K562 (cell line): ENCODE measurements around the gene ANO4. TPM values are rescaled to one million over a fixed set of nuclear protein-coding genes. Genes with fewer than 3 reads are reported as not detected.

Source experiments
- ATAC-seq: fragments of 200-7000 bp; cut with Tn5 transposase; 3 replicates; pipeline ENCODE4 v1.9.1; 2020; ENCODE audit warnings: moderate library complexity
- BruUV-seq: library from RNA; stranded (reverse); fragments of 400-500 nt; replicated peaks from 2 replicates; lab custom pipeline; 2021; lab: Mats Ljungman, UMichigan
- CTCF ChIA-PET: fragments of 300-600 bp; formaldehyde crosslinking; extraction: SDS; loops from one replicate; lab custom pipeline; 2021; ENCODE audit warnings: low intra/inter-chr PET ratio; lab: Yijun Ruan, JAX
- POLR2A ChIA-PET: fragments of 300-600, 350-650 bp; sonication (Branson Sonifier 250); formaldehyde crosslinking; extraction: SDS; loops from one replicate; lab custom pipeline; 2021; ENCODE audit warnings: antibody characterized with exemption, inconsistent platforms; lab: Yijun Ruan, JAX
- DNase-seq, 4 experiments: peaks; one replicate each; pipeline versions ENCODE4 v3.0.0 to v3.0.0-alpha.2; 2011 to 2018; ENCODE audit warnings: low spot score in 3 of 4, mixed read lengths in 3 of 4; ENCODE audit errors: extremely low read depth in 1 of 4
- FAIRE-seq: peaks from 2 replicates; lab custom pipeline; 2011; peaks lifted over from hg19 to GRCh38; lab: Jason Lieb, UNC
- H2AFZ ChIP-seq: 2 replicates; pipeline ENCODE4 v1.6.0; 2011; ENCODE audit warnings: low read depth, low read length, control low read depth, inconsistent platforms
- H3K27ac ChIP-seq: fragments of 200-600 bp; 3 replicates; pipeline ENCODE4 v1.8.0; 2011; ENCODE audit warnings: low read depth, mild to moderate bottlenecking, control low read depth, inconsistent platforms, low read length, moderate library complexity, mixed read lengths; ENCODE audit errors: extremely low read depth
- H3K27me3 ChIP-seq, 2 experiments: fragments of 300-600 bp in 1 of 2; 2 replicates in 1 of 2; 3 replicates in 1 of 2; pipeline versions ENCODE4 v1.6.0 to v1.8.0; 2011; ENCODE audit warnings: inconsistent platforms in 2 of 2, low read length in 2 of 2, mild to moderate bottlenecking in 1 of 2, mixed read lengths in 1 of 2, moderate library complexity in 1 of 2; ENCODE audit not compliant: control insufficient read depth in 2 of 2, insufficient read depth in 2 of 2
- H3K36me3 ChIP-seq: fragments of 300-600 bp; 3 replicates; pipeline ENCODE4 v1.8.0; 2011; ENCODE audit warnings: mild to moderate bottlenecking, low read length, inconsistent platforms; ENCODE audit not compliant: control insufficient read depth, insufficient read depth
- H3K4me1 ChIP-seq, 2 experiments: fragments of 200-600 bp in 1 of 2; replicated peaks in 1 of 2; 2 replicates in 1 of 2; 3 replicates in 1 of 2; pipeline versions ENCODE4 v1.5.1 to v1.8.0; 2011; ENCODE audit warnings: inconsistent platforms in 2 of 2, low read length in 2 of 2, mild to moderate bottlenecking in 1 of 2, mixed read lengths in 1 of 2, moderate library complexity in 1 of 2; ENCODE audit not compliant: control insufficient read depth in 2 of 2, insufficient read depth in 2 of 2
- H3K4me2 ChIP-seq: 2 replicates; pipeline ENCODE4 v1.6.1; 2011; ENCODE audit warnings: low read length, control low read depth, inconsistent platforms, mixed read lengths; ENCODE audit not compliant: insufficient read depth
- H3K4me3 ChIP-seq: fragments of 200-600 bp; sonication (generic), shearing (Covaris generic); 2 replicates; pipeline ENCODE4 v1.5.1; 2016; ENCODE audit warnings: control low read depth, inconsistent platforms
- H3K79me2 ChIP-seq: fragments of 200-600 bp; 3 replicates; pipeline ENCODE4 v1.8.0; 2011; ENCODE audit warnings: low read length, inconsistent platforms; ENCODE audit not compliant: control insufficient read depth, insufficient read depth
- H3K9ac ChIP-seq, 2 experiments: 2 replicates each; pipeline versions ENCODE4 v1.6.0 to v1.6.1; 2011; ENCODE audit warnings: low read depth in 2 of 2, low read length in 2 of 2, control low read depth in 1 of 2, inconsistent platforms in 1 of 2, mild to moderate bottlenecking in 1 of 2, mixed read lengths in 1 of 2; ENCODE audit not compliant: insufficient read depth in 1 of 2
- H3K9me1 ChIP-seq: one replicate; pipeline ENCODE4 v1.6.0; 2011; ENCODE audit warnings: inconsistent platforms, mild to moderate bottlenecking, low read length, moderate library complexity; ENCODE audit not compliant: control insufficient read depth, insufficient read depth
- H3K9me3 ChIP-seq: replicated peaks from 2 replicates; pipeline ENCODE4 v1.5.1; 2011; ENCODE audit warnings: low read depth, low read length, inconsistent platforms; ENCODE audit not compliant: control insufficient read depth, insufficient read depth
- H4K20me1 ChIP-seq: replicated peaks from 2 replicates; pipeline ENCODE4 v1.6.1; 2011; ENCODE audit warnings: low read length, inconsistent platforms, mixed read lengths; ENCODE audit not compliant: control insufficient read depth, insufficient read depth
- BMI1 ChIP-seq: fragments of 150-350 bp; IDR thresholded peaks from 2 replicates; pipeline ENCODE4 v1.6.1; 2014; ENCODE audit warnings: low read length
- DDX20 ChIP-seq: fragments of 450-650 bp; IDR thresholded peaks from 2 replicates; pipeline ENCODE4 v1.6.1; 2016; ENCODE audit warnings: missing genetic modification characterization, low read depth, mild to moderate bottlenecking, missing compliant biosample characterization, moderate library complexity
- MEF2A ChIP-seq: IDR thresholded peaks from 2 replicates; pipeline ENCODE4 v1.6.1; 2011; ENCODE audit warnings: low read depth, mild to moderate bottlenecking, low read length, moderate library complexity; ENCODE audit not compliant: control insufficient read depth
- NR2C1 ChIP-seq, 2 experiments: fragments of 450-650 bp; IDR thresholded peaks; 2 replicates each; pipeline ENCODE4 v1.6.1; 2017; ENCODE audit warnings: mild to moderate bottlenecking in 2 of 2, antibody characterized with exemption in 1 of 2, inconsistent platforms in 1 of 2, missing compliant biosample characterization in 1 of 2, missing genetic modification characterization in 1 of 2
- PHF8 ChIP-seq: fragments of 200-600 bp; sonication (generic); IDR thresholded peaks from 2 replicates; pipeline ENCODE4 v1.6.1; 2012; ENCODE audit warnings: mixed run types, mild to moderate bottlenecking, inconsistent platforms, low read length, moderate library complexity, borderline replicate concordance
- POLR2H ChIP-seq: IDR thresholded peaks from 2 replicates; pipeline ENCODE4 v1.6.1; 2016; ENCODE audit warnings: missing genetic modification characterization, low read depth, mild to moderate bottlenecking, control low read depth, missing compliant biosample characterization, moderate library complexity
- SNRNP70 ChIP-seq: fragments of 200-400 bp; formaldehyde crosslinking; optimal IDR thresholded peaks from 2 replicates; pipeline ENCODE3; 2017; ENCODE audit warnings: low read depth, low read length
- U2AF2 ChIP-seq: fragments of 200-400 bp; formaldehyde crosslinking; optimal IDR thresholded peaks from 2 replicates; pipeline ENCODE3; 2017; ENCODE audit warnings: low read depth, mild to moderate bottlenecking, low read length
- ZNF324 ChIP-seq: fragments of 250-450 bp; sonication (Bioruptor Pico); IDR thresholded peaks from 2 replicates; pipeline ENCODE4 v1.4.0; 2020; ENCODE audit warnings: mild to moderate bottlenecking
- ZNF668 ChIP-seq: fragments of 250-450 bp; sonication (Bioruptor Pico); IDR thresholded peaks from 2 replicates; pipeline ENCODE4 v1.8.0; 2022; ENCODE audit warnings: mild to moderate bottlenecking, inconsistent platforms
- whole genome bisulfite sequencing: fragments of 100-300 bp; shearing (Covaris generic); methylation state at CpG from one replicate; pipeline ENCODE4 v1.1.6; 2016; ENCODE audit warnings: low coverage, mixed read lengths; ENCODE audit not compliant: insufficient coverage; ENCODE audit errors: missing lambda C conversion rate; 5-methylcytosine and 5-hydroxymethylcytosine counted together
- in situ Hi-C: fragments of 300-500 bp; cut with MboI; formaldehyde crosslinking; loops from 4 replicates; pipeline ENCODE4 v1.15.0; 2018; ENCODE audit warnings: inconsistent platforms, mixed read lengths
- intact Hi-C: fragments of 100-400 bp; cut with micrococcal nuclease; formaldehyde crosslinking; loops from 2 replicates; pipeline ENCODE4 v1.14.2; 2022
- polyA plus RNA-seq, 8 experiments: library from polyadenylated mRNA; depleted of rRNA in 4 of 8; stranded (reverse) in 5 of 8; unstranded in 3 of 8; fragments of >200 nt; fragmentation: Nextera tagmentation in 2 of 8; fragmentation: Illumina TruSeq in 1 of 8; extraction: Ambion mirVana in 2 of 8; extraction: Trizol in 1 of 8; gene quantifications; 2 replicates each; pipeline versions ENCODE4 v1.2.1 to v1.2.3, GENCODE V29; 2011 to 2014; ENCODE audit warnings: inconsistent platforms in 1 of 8, missing spikeins in 1 of 8
- total RNA-seq, 7 experiments: library from RNA; depleted of rRNA in 6 of 7; stranded (reverse); fragments of >200 nt in 6 of 7; fragmentation: Illumina TruSeq in 2 of 7; extraction: Trizol in 2 of 7; gene quantifications; 2 replicates each; pipeline versions ENCODE4 v1.2.1 to v1.2.3, GENCODE V29; 2011 to 2021; ENCODE audit warnings: low replicate concordance in 1 of 7
- TF ChIP-seq, protein P1 (sequence below): fragments of 450-650 bp; IDR thresholded peaks from 2 replicates; pipeline ENCODE4 v1.6.1; 2018; ENCODE audit not compliant: partially characterized antibody
- TF ChIP-seq, protein P2 (sequence below): sonication (generic); formaldehyde crosslinking; IDR thresholded peaks from 2 replicates; pipeline ENCODE4 v1.9.0; 2022; ENCODE audit warnings: mild to moderate bottlenecking, missing genetic modification reagents
- TF ChIP-seq, protein P3 (sequence below): fragments of 250-450 bp; sonication (Bioruptor Pico); IDR thresholded peaks from 2 replicates; pipeline ENCODE4 v1.5.0; 2020; ENCODE audit warnings: mild to moderate bottlenecking, borderline replicate concordance

ANO4 gene
- total and polyA plus RNA-seq, 9 of the 15 experiments (the other 6 are each of a cell fraction or from before 2014, with no cell fraction given), result not detected

GRCh38 chr12:100877776-100878175, 83.2 kb downstream of the ANO4 start:
- Histone ChIP-seq H2AFZ (no peak overlapping the region), H3K9me1 (no peaks in the 10 kb centered on the region), H3K4me2 (no peak overlapping the region), H3K4me3 (no peak overlapping the region), H3K27ac (no peak overlapping the region), H4K20me1 (no peaks in the 10 kb centered on the region), H3K4me1 (no peaks in the 10 kb centered on the region), H3K9me3 (no peaks in the 10 kb centered on the region), H3K27me3 (no peaks in the 10 kb centered on the region), H3K9ac (no peak overlapping the region), H3K36me3 (no peaks in the 10 kb centered on the region), H3K79me2 (no peaks in the 10 kb centered on the region)
- ChIA-PET CTCF (no interaction called here), POLR2A (no interaction called here)
- no TSS peak for BruUV-seq
- TF ChIP-seq ZNF324 (CRISPR knock-in tag), result no peak
- no peak for TF ChIP-seq U2AF2
- no peak for TF ChIP-seq POLR2H (tag)
- no peak for TF ChIP-seq DDX20 (tag)
- TF ChIP-seq, protein P1, sequence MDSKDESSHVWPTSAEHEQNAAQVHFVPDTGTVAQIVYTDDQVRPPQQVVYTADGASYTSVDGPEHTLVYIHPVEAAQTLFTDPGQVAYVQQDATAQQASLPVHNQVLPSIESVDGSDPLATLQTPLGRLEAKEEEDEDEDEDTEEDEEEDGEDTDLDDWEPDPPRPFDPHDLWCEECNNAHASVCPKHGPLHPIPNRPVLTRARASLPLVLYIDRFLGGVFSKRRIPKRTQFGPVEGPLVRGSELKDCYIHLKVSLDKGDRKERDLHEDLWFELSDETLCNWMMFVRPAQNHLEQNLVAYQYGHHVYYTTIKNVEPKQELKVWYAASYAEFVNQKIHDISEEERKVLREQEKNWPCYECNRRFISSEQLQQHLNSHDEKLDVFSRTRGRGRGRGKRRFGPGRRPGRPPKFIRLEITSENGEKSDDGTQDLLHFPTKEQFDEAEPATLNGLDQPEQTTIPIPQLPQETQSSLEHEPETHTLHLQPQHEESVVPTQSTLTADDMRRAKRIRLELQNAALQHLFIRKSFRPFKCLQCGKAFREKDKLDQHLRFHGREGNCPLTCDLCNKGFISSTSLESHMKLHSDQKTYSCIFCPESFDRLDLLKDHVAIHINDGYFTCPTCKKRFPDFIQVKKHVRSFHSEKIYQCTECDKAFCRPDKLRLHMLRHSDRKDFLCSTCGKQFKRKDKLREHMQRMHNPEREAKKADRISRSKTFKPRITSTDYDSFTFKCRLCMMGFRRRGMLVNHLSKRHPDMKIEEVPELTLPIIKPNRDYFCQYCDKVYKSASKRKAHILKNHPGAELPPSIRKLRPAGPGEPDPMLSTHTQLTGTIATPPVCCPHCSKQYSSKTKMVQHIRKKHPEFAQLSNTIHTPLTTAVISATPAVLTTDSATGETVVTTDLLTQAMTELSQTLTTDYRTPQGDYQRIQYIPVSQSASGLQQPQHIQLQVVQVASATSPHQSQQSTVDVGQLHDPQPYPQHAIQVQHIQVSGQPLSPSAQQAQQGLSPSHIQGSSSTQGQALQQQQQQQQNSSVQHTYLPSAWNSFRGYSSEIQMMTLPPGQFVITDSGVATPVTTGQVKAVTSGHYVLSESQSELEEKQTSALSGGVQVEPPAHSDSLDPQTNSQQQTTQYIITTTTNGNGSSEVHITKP, result no peak
- TF ChIP-seq PHF8, result no peak
- no peak for TF ChIP-seq MEF2A
- TF ChIP-seq, protein P2, sequence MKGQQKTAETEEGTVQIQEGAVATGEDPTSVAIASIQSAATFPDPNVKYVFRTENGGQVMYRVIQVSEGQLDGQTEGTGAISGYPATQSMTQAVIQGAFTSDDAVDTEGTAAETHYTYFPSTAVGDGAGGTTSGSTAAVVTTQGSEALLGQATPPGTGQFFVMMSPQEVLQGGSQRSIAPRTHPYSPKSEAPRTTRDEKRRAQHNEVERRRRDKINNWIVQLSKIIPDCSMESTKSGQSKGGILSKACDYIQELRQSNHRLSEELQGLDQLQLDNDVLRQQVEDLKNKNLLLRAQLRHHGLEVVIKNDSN (CRISPR knock-in tag), result no peak
- no peak for TF ChIP-seq BMI1
- TF ChIP-seq SNRNP70, result no peak
- no peak for TF ChIP-seq ZNF668 (CRISPR knock-in tag)
- TF ChIP-seq NR2C1 (IDR thresholded peaks at IDR 0.05), result no peak
- TF ChIP-seq NR2C1 (tag; IDR thresholded peaks at IDR 0.05), result no peak
- TF ChIP-seq, protein P3, sequence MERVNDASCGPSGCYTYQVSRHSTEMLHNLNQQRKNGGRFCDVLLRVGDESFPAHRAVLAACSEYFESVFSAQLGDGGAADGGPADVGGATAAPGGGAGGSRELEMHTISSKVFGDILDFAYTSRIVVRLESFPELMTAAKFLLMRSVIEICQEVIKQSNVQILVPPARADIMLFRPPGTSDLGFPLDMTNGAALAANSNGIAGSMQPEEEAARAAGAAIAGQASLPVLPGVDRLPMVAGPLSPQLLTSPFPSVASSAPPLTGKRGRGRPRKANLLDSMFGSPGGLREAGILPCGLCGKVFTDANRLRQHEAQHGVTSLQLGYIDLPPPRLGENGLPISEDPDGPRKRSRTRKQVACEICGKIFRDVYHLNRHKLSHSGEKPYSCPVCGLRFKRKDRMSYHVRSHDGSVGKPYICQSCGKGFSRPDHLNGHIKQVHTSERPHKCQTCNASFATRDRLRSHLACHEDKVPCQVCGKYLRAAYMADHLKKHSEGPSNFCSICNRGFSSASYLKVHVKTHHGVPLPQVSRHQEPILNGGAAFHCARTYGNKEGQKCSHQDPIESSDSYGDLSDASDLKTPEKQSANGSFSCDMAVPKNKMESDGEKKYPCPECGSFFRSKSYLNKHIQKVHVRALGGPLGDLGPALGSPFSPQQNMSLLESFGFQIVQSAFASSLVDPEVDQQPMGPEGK, result no peak
- in situ Hi-C loops (no loop called here), intact Hi-C loops (no loop called here)
- 0% methylated on average over 2 of the region's 2 CpGs for WGBS
- ATAC-seq, result no peak
- FAIRE-seq, result no peak
- DNase-seq, result no peak
